Right hindlimb (tissue), 1 donor: Measurements from ENCODE around the gene ADGRG3.

Source experiments
- DNase-seq: peaks from one replicate; pipeline ENCODE4 v3.0.0-alpha.2; 2018

ADGRG3 gene, protein sequence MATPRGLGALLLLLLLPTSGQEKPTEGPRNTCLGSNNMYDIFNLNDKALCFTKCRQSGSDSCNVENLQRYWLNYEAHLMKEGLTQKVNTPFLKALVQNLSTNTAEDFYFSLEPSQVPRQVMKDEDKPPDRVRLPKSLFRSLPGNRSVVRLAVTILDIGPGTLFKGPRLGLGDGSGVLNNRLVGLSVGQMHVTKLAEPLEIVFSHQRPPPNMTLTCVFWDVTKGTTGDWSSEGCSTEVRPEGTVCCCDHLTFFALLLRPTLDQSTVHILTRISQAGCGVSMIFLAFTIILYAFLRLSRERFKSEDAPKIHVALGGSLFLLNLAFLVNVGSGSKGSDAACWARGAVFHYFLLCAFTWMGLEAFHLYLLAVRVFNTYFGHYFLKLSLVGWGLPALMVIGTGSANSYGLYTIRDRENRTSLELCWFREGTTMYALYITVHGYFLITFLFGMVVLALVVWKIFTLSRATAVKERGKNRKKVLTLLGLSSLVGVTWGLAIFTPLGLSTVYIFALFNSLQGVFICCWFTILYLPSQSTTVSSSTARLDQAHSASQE

DNA sequence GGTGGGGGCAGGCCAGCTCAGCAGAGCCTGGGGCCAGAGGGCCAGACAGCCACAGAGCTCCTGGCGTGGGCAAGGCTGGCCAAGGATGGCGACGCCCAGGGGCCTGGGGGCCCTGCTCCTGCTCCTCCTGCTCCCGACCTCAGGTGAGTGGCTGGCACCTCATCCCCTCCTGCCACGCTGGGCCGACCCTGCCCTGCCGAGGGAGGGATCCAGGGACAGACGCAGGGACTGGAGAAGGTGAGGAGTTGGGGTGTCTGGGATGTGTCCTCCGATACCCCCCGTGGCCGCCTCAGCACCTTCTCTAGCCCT lies at the start of gene ADGRG3:
Gene ADGRG3 (plus strand): TSS at position 44 of the 309 bp plus-strand sequence. CDS start 42 bp downstream, at position 86.
- no peak for DNase-seq

DNA sequence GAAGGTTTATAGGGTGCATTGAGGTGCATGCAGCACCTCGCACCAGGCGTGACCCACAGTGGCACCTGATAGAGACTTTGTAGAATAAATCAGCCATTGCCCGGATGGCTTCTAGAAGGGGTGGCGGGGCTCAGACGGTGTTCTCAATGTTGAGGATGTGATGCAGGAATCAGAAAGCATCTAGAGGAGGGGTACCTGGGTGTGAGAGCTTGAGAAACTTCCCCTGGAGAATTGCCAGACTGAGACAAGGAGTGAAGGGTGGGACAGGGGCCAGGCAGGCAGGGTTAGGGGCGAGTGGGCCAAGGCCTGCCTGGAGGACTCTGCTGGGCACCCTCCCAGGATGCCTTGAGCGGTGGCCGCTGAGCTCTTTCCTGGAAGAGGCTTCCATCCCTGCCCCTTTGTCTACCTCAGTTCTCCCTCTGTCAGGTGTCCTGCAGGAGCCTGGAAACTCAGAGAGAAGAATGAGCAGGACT lies 48.9 kb upstream of the ADGRG3 start:
- DNase-seq, result no peak

DNA sequence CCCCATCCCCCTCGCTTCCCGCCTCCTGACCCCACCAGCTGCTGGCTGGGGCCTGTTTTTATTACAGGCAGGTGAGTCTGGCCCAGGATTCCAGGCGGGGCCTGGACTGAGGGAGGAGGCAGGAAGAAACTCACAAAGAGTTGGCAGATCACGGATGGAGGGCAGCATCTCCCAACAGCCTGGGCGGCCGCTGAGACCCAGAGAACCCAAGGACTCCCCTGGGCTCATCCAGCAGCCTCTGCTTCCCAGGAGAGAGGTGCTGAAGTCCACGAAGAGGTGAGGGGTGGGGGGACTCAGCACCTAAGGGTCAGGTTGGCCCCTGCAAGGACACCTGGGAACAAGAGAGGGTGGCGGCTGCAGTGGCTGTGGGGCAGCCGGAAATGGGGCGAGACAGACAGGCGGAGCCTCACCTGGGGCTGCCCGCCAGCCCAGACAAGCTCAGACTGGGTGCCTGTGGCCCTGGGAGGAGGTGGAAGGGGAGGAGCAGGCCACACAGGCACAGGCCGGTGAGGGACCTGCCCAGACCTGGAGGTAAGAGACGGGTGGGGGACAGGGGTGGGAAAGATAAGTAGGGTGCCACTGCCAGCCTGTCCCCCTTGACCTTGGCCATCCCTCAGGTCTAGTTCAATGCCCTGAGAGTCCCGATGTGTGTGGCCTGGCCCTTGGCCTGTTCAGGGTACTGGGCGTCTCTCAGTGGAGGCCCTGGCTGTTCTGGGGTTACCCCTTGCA lies 48.3 kb upstream of the ADGRG3 start:
- DNase-seq, result peak; percentile 11

DNA sequence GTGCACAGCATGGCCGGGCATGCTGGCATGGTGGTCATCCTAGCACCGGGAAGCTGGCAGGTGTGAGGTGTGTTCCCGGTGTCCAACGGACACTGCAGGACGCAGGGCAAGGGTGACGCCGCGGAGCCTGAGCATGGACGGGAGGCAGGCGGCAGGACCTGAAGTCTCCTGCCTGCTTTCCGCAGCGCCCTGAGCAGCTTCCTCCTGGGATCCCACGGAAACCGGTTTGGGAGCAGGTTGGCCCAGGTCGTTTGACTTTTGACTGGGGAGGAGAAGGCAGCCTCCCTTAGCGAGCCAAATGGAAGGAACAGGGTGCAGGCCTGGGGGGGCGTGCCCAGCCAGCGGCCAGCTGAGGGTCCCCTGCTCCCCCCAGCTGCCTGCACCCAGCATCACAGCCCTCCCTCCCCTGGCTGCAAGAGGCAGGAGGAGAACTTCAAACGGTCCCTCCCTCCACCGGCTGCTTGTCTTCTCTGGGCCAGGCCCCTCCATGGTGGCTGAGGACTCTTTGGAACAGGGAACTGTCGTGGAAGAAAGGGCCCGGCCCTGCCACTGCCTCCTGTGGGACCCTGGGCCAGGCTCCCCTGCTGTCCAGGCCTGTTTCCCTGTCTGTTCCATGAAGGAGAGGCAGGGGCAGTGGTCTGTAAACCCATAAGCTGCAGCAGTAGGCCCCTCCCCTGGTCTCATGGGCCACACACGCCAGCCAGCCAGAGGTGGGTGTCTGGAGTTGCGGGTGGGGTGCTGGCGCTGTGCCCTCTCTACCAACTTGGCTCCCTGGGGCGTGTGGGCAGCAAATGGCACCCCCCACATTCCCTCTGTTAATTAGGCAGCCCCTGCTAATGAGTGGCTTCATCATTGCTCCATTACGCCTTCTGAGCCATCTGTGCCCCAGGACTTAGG lies 47.5 kb upstream of the ADGRG3 start:
- peak; percentile 14 for DNase-seq

DNA sequence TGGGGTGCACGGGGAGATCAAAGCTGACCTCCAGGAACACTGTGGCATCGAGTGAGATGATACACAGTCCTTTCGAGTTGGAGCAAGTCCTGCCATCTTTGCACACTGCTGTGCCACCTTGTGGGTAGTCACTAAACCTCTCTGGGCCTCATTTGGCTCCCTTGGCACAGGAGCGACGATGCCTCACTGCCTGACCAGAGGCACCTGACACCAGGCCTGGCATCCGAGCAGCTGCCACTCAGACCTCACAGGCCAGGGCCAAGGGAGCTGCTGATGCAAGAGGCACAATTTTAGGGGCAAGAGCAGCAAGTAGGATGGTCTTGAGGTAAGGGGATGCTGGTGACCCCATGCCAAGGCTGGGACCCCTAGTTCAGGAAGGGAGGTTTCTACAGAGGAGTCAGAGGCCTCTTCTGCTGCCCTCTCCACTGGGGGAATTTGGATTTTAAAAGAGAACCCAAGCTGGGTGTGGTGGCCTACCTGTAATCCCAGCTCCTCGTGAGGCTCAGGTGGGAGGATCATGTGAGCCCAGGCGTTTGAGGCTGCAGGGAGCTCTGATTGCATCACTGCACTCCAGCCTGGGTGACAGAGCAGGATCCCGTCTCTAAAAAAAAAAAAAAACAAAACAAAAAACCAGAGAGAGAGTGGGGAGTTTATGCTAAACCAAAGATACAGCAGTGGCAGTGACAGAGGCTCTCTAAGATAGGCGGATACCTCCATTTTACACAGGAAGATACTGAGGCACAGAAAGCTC lies 46.4 kb upstream of the ADGRG3 start:
- DNase-seq, result no peak

DNA sequence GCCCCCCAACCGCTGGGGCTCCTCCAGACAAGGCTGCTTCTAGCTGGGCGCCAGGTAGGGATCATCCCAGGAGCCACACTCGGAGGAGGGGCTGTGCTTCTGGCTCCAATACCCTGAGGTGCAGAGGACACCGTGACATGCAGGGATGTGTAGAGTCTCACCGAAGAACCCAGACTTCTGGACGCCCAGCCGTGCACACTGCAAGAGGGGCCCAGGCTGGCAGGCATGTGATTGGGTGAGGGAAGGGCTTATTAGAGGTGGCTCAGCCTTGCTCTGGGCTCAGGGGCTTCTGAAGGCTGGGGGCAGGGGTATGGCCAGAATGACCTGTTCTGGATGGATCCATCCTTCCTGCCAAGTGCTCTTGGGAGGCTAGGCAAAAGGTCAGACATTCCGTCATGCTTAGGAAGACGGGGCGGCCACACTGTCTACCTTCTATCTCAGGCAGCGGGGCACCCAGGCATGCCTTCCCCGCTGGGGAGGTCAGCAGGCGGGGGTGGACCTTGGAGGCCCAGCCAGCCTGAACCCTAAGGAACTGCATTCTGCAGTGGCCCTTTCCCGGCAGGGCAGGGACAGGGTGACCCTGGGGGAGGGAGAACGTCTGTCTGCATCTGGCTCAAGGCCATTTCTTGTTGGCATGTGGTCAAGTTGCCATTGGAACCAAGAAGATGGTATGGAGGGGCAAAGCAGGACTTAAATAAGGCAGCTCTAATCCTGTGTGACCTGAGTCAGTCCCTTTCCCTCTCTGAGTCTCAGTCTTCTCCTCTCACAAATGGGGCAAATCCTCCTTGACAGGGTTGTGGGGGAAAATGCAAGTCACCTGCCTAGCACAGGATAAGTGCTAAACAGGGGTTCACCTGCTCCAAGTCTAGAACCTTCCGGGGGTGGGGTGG lies 45.5 kb upstream of the ADGRG3 start:
- no peak for DNase-seq

DNA sequence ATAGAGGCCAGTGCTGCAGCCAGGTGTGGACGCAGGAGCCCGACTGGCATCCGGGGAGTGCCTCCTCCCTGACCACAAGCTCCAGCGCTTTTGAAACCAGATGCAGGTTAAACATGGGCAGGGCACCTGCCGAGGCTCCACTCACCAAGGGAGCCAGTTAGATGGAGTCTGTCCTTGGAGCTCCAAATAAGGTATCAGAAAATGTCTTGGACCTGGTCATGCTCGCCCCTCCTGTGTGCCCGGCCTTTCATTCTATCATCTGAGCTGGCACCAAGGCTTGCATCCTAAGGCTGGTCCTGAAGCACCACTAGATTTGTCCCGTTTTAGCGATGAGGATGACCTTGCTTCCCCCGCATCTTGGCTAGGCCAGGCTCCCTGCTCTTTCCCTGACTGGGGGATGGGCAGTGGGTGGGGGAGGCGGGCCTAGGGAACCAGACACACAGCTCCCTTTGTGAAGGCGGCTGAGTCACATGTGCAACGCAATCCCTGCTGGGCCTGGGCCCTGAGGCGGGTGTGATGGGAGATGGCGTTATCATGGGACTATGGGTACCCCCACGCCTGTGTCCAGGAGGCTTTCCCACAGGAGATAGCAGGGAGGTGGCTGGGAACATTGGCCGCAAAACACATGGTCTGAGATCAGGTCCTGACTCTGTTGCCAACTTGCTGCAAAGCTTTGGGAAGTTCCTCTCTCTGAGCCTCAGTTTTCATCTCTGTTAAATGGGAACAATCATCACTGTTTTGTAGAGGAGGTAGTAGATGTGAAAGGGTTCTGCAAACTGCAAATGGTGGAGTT lies 44.7 kb upstream of the ADGRG3 start:
- no peak for DNase-seq

DNA sequence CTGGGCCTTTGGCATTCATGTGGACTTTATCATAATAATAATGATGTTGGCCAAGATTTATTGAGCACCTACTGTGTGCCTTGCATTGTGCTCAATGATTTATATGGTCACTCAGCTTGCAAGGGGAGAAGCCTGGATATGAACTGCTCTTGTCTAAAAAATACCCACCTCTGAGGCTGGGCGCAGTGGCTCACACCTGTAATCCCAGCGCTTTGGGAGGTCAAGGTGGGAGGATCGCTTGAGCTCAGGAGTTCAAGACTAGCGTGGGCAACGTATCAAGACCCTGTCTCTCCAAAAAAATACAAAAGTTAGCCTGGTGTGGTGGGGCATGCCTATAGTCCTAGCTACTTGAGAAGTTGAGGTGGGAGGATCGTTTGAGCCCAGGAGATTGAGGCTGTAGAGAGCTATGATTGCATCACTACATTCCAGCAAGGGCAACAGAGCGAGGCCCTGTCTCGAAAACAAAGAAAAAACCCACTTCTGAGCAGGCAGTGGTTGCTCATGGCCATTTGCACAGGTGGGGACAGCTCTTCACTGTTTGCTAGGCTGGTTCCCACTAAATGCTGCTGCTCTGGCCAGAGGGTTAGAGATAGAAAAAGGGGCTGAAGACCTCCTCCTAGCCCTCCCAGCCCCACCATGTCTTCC lies 43.9 kb upstream of the ADGRG3 start:
- no peak for DNase-seq

DNA sequence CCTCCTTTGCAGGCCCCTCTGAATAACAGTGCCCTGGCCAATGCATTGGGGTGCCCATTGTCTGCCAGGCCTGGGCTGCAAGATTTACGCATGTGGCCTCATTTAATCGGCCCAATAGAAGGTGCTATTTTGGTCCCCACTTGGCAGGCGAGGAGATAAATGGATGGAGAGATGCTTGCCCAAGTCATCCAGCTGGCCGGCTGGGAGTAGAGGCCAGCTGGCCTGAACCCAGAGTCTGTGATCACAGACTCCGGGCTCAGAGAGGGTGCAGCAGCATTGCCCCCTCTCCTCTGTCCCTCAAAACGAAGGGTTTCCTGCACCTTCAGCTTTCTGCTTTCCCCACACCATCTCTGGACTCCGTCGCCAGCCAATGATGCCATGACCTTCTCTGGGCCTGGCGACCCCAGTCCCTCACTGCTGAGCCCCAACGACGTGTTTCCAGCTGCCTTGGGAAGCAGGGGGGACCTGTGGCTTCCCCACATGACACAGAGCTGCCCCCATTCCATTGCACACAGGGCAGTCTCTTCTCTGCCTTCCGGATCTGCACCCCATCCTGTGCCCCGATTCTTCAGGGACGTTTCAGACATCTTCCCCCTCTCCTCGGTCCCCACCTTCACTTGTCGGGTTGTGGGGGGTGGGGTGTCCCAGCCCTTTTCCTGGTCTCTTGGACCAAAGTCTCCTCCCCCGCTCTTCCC lies 43.2 kb upstream of the ADGRG3 start:
- no peak for DNase-seq

DNA sequence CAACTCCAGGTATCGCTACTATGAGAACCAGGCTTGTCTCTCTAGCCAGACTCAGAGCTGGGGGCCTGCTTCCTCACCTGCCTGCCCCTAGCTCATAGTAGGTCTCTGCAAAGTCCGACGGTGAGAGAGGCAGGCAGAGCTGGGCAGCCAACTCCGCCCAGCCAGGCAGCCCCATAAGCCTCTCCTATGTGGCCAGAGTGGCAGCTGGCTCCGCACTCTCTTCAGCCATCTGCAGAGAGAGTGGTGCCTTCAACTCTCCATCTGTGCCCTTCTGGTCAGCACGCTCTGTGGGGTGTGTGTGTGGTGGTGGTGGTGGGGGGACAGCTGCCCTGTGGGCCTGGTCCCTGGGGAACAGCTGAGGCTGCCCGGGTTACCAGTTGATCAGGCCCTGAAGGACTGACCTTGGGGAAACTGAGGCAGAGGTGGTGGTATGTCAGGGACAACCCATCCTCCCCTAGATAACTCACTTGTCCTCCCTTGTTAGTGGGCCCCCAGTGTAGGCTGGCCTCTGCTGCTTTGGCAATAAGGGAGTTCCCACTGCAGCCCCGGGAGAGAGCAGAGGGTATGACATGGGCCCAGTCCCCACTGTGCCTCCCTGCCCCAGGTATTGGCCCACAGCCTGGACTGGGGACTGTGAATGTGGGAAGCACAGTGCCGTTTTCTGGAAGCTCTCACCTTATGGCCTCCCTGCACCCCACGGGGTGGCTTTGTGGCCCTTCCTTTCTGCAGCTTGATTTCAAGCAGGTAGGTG lies 41.5 kb upstream of the ADGRG3 start:
- DNase-seq, result no peak

DNA sequence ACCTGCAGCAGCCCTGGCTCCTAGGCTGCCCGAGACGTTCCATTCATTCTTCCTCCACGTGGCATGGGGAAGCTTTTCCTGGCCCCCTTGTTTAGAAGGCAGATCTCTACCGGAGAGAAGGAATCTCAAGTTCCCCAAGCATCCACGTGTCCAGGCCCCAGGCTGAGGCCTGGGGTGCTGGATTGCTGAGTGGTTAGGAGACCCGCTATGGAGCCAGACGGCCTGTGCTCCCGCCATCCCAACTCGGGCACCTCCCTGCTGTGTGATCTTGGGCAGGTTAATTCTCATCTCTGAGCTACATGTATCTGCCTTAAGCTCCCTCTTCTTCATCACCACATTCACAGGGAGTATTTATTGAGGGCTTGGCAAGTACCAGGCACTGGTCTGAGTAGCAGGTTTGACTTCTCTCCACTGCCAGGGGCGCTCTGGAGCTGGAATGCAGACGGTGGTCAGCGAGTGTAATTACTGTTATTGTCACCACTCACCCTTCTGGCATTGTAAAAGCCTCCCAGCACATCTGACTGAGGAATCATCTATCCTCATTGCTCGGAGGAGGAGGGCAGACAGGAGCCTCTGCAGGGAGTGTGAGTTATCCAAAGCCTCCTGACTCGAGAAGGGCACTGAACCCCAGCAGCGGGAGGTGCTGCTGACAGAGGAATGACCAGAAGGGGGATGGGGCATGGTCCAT lies 40.8 kb upstream of the ADGRG3 start:
- no peak for DNase-seq

DNA sequence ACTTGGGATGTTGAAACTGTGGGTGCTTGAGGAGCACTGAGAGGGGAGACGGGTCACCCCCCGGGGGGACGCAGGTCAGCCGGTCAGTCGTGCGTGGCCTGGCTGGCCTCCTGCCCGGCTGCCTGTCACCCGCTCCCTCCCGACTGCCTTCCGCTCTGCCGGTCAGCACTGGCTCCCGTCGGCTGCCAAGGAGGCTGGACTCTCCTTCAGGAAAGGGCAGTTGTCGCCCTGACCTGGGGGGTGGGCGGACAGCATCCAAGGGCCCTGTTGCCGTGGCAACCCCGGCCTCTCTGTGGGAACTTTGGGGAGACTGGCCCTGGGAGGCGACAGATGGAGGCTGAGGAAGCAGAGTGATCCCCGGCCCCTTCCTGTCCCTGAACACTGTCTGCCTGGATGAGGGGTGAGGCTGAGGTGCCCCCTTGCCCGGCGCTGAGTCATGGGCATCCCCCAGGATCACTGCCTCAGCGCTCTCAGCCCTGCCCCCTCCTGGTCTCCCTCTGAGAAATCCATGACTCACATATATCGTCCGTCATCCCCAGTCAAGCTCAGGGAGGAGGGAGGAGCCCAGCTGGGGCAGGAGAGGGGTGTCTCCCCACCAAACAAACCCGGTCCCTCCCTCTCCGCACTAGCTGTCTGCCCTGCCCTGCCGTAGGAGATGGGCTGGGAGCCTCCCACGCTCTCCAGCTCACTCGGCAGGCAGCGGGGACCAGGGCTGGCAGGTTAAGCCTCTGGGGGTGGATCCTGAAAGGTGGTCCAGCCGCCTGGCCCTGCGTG lies 39.9 kb upstream of the ADGRG3 start, which contains the start of gene ADGRG1:
Gene ADGRG1 (plus strand): TSS at position 623 of the 774 bp plus-strand sequence. CDS start 21,658 bp downstream, outside the sequence.
- DNase-seq, result peak; percentile 76

DNA sequence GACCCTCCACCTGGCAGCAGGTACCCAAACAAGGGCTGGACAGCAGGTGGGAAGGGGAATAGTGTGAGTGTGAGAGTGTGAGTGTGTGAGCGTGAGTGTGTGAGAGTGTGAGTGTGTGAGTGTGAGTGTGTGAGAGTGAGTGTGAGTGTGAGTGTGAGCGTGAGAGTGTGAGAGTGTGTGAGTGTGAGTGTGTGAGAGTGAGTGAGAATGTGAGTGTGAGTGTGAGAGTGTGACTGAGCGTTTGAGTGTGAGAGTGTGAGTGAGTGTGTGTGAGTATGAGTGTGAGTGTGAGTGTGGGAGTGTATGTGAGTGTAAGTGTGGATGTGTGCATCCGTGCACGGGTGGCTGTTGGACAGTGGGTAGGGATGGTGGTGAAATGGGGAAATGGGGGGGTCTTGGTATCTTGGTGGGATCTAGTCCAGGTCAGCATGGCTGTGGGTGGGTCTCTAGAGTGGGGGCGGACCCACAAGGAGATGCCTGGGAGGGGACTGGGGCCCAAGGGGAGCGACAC lies 39.3 kb upstream of the ADGRG3 start:
- DNase-seq, result no peak

DNA sequence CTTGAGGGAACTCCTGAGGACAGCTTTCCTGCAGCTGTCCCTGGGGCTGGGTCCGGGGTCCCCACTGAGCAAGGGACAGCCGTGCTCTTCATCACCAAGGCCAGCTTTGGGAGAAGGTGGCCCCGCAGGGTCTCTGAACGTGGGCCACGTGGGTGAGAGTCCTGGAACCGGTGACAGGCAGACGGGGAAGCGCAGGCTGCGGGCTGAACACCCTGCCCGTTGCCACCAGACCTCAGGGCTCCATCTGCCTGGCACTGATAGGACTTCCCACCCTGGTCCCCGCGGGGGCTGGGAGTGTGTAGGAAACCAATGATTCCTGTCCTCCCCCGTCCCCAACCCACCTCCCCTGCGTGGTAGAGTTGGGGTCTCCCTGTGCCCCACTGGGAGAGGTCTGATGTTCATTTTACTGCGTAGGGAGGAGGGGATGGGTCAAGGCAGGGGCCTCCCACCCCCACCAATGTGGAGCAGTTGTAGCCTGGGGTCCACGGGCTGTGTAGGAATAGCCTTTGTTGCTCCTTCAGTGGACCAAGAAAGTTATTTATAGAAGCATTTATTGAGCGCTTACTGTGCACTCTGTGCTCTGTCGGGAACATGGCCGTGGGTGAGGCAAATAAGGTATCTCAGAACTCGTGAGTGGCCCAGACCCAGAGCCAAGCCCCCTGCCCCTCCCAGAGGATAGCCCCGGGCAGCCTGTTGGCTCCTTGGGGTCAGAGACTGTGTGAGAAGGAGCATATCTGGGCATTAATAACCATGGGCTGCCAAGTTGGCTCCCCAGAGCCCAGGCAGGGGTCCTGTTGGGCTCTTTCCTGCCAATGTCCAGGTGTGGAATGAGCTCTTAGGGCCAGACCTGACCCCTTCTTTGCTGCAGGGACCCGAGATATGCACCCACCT lies 38.3 kb upstream of the ADGRG3 start:
- no peak for DNase-seq

DNA sequence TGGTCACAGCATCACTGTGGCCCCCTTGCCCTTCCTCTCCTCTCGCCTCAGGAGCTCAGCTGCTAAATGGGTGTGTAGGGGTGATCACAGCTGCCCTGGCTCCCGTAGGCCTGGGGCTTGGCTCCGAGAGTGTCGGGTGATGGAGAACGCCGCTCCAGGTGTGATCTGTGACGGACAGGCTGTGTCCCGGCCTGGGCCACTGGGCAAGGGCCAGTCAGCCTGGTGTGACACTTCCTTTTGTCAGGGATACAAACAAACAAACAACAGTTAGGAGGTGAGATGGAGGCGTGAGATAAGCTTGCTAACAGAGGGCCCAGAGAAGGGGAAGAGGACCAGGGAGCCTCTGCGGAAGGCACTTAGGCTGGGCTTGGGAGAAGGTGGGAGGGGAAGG lies 37.7 kb upstream of the ADGRG3 start:
- DNase-seq, result no peak
